HepG2 (cell line): ENCODE data around the gene FZD4. TPM values are rescaled to one million over a fixed set of nuclear protein-coding genes. Genes with fewer than 3 reads are reported as not detected.
A peak's percentile ranks its signal among the peaks of the same experiment; 100 is the strongest.

Experiments
- CCAR2 ChIP-seq: fragments of 200-400 bp; formaldehyde crosslinking; optimal IDR thresholded peaks from 2 replicates; pipeline ENCODE3; 2018; ENCODE audit warnings: low read depth, mild to moderate bottlenecking, low read length, moderate library complexity
- GABPA ChIP-seq, 2 experiments: IDR thresholded peaks; 2 replicates each; pipeline ENCODE4 v1.6.1; 2011 to 2016; ENCODE audit warnings: low read depth in 2 of 2, low read length in 1 of 2, missing biosample characterization in 1 of 2, missing genetic modification characterization in 1 of 2
- HNRNPLL ChIP-seq: fragments of 200-400 bp; formaldehyde crosslinking; IDR thresholded peaks from 2 replicates; pipeline ENCODE4 v1.6.1; 2017; ENCODE audit warnings: mild to moderate bottlenecking, low read depth, low read length; ENCODE audit not compliant: poor library complexity, severe bottlenecking
- JUN ChIP-seq: sonication (generic); formaldehyde crosslinking; IDR thresholded peaks from 2 replicates; pipeline ENCODE4 v1.4.0; 2020; ENCODE audit warnings: mild to moderate bottlenecking, missing genetic modification reagents
- KLF15 ChIP-seq: sonication (generic); formaldehyde crosslinking; IDR thresholded peaks from 2 replicates; pipeline ENCODE4 v1.8.1; 2023; ENCODE audit warnings: borderline replicate concordance, mild to moderate bottlenecking, inconsistent platforms, missing genetic modification reagents, mixed read lengths
- KLF16 ChIP-seq, 2 experiments: sonication (generic) in 1 of 2; formaldehyde crosslinking in 1 of 2; IDR thresholded peaks; 2 replicates each; pipeline versions ENCODE4 v1.6.1 to v1.8.0; 2016 to 2023; ENCODE audit warnings: missing genetic modification reagents in 2 of 2, missing compliant biosample characterization in 1 of 2
- KMT2B ChIP-seq: IDR thresholded peaks from 2 replicates; pipeline ENCODE4 v1.6.1; 2016; ENCODE audit warnings: missing genetic modification reagents, missing compliant biosample characterization
- MAF1 ChIP-seq: sonication (generic); formaldehyde crosslinking; IDR thresholded peaks from 2 replicates; pipeline ENCODE4 v1.5.0; 2020; ENCODE audit warnings: missing genetic modification reagents, borderline replicate concordance
- MTF2 ChIP-seq: sonication (generic); formaldehyde crosslinking; IDR thresholded peaks from 2 replicates; pipeline ENCODE4 v1.5.0; 2020; ENCODE audit warnings: missing genetic modification reagents, borderline replicate concordance
- NFRKB ChIP-seq: fragments of 450-650 bp; IDR thresholded peaks from 2 replicates; pipeline ENCODE4 v1.6.1; 2017
- RERE ChIP-seq: IDR thresholded peaks from 2 replicates; pipeline ENCODE4 v1.6.1; 2016; ENCODE audit warnings: low read depth, missing genetic modification reagents, missing compliant biosample characterization
- THRA ChIP-seq: sonication (generic); formaldehyde crosslinking; IDR thresholded peaks from 2 replicates; pipeline ENCODE4 v1.4.0; 2020; ENCODE audit warnings: missing genetic modification reagents, borderline replicate concordance
- ZBTB37 ChIP-seq: sonication (generic); formaldehyde crosslinking; IDR thresholded peaks from 2 replicates; pipeline ENCODE4 v1.4.0; 2020; ENCODE audit warnings: mild to moderate bottlenecking, missing genetic modification reagents
- ZNF607 ChIP-seq: sonication (generic); formaldehyde crosslinking; IDR thresholded peaks from 2 replicates; pipeline ENCODE4 v1.5.1; 2020; ENCODE audit warnings: missing genetic modification reagents, mild to moderate bottlenecking, borderline replicate concordance
- ZNF761 ChIP-seq: sonication (generic); formaldehyde crosslinking; conservative IDR thresholded peaks from 2 replicates; pipeline ENCODE4 v1.4.0; 2020; ENCODE audit warnings: mild to moderate bottlenecking, missing genetic modification reagents
- ZNF768 ChIP-seq: sonication (generic); formaldehyde crosslinking; IDR thresholded peaks from 2 replicates; pipeline ENCODE4 v1.4.0; 2020; ENCODE audit warnings: missing genetic modification reagents
- ZNF878 ChIP-seq: sonication (generic); formaldehyde crosslinking; IDR thresholded peaks from 2 replicates; pipeline ENCODE4 v1.8.1; 2023; ENCODE audit warnings: mild to moderate bottlenecking, missing genetic modification reagents, moderate library complexity
- polyA plus RNA-seq, 8 experiments: library from polyadenylated mRNA; depleted of rRNA in 3 of 8; stranded (reverse) in 7 of 8; unstranded in 1 of 8; fragments of >200 nt; fragmentation: Illumina TruSeq in 4 of 8; extraction: Trizol in 4 of 8; gene quantifications; 2 replicates each; pipeline versions ENCODE4 v1.2.1 to v1.2.3, GENCODE V29; 2011 to 2016; ENCODE audit warnings: low read depth in 4 of 8, missing spikeins in 1 of 8, mixed read lengths in 1 of 8; ENCODE audit not compliant: insufficient read depth in 1 of 8
- total RNA-seq, 5 experiments: library from RNA; depleted of rRNA; stranded (reverse); fragments of >200 nt; fragmentation: Illumina TruSeq; extraction: Trizol; gene quantifications; 2 replicates each; pipeline ENCODE4 v1.2.3, GENCODE V29; 2016; ENCODE audit warnings: low read depth in 1 of 5
- TF ChIP-seq, protein P1 (sequence below): IDR thresholded peaks from 2 replicates; pipeline ENCODE4 v1.6.1; 2012; ENCODE audit warnings: inconsistent platforms
- TF ChIP-seq, protein P2 (sequence below): IDR thresholded peaks from 2 replicates; pipeline ENCODE4 v1.6.1; 2016; ENCODE audit warnings: mild to moderate bottlenecking

FZD4 gene
- total and polyA plus RNA-seq, 2 of the 13 experiments (the other 11 are each of a cell fraction or from before 2014, with no cell fraction given): 46.5 to 70.4 TPM

DNA sequence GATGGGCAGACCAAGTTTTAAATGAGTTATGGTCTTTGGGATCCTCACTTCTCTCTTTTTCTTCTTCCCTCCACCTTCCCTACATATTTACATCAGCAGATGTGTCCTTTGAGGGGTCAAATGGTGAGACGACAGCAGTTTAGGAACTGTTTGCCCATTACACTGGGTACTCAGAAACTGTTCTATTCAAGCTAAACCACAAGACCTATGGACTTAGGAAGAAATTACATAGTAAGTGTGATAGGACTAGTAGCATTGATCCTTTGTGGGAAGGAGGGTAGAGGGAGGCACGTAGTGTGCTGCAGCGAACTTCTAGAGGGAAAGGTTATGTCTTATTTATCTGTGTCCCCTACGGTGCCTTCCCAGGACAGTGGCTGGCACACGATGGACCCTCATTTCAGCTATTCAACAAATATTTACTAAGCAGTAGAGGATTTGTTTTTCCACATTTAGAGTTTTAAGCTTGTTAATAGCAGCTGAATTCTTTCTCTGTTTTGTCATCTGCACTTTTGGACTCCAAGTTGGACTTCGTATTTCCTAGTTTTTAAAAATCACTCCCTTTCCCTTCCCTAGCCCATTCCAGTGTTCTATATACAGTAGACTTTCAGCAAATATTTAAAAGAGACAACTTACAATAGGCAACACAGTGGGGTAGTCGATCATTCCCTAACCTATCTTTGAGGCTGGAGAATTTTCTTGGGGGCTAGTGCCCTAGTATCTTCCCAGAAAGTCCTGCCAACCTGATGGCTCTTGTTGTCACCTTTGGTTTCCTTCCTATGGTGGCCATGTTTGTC lies 13.9 kb downstream of the FZD4 start (continued):
- peak; percentile 87; the same call in 1 of the 2 replicates for TF ChIP-seq THRA (CRISPR knock-in tag)
- TF ChIP-seq MAF1 (CRISPR knock-in tag): no peak
- no peak for TF ChIP-seq NFRKB
- TF ChIP-seq ZNF878 (CRISPR knock-in tag): peak; percentile 75; the same call in 1 of the 2 replicates
- TF ChIP-seq KLF15 (CRISPR knock-in tag): no peak
- TF ChIP-seq MTF2 (CRISPR knock-in tag): no peak
- TF ChIP-seq CCAR2: no peak
- TF ChIP-seq, protein P1, sequence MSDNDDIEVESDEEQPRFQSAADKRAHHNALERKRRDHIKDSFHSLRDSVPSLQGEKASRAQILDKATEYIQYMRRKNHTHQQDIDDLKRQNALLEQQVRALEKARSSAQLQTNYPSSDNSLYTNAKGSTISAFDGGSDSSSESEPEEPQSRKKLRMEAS: 0 out of 2 replicates have a peak, but pooled peaks have one; percentile 25
- TF ChIP-seq GABPA (IDR thresholded peaks at IDR 0.05; ENCODE audit: low read depth, low read length): no peak
- peak; percentile 53; the same call in 1 of the 2 replicates for TF ChIP-seq GABPA (CRISPR knock-in tag; IDR thresholded peaks at IDR 0.05; ENCODE audit: low read depth)
- no peak for TF ChIP-seq HNRNPLL
- peak; percentile 35; the same call in 1 of the 2 replicates for TF ChIP-seq ZNF607
- no peak for TF ChIP-seq ZNF761 (CRISPR knock-in tag)
- no peak for TF ChIP-seq ZBTB37 (CRISPR knock-in tag)
- peak in 1 of 2 experiments; percentile 94; a peak in 2 of 4 replicates for TF ChIP-seq KLF16 (CRISPR knock-in tag; IDR thresholded peaks at IDR 0.05)
- no peak for TF ChIP-seq ZNF768 (CRISPR knock-in tag)
- peak; percentile 70 for TF ChIP-seq RERE
- peak; percentile 44; the same call in 1 of the 2 replicates for TF ChIP-seq KMT2B (CRISPR knock-in tag)
- peak; percentile 94 for TF ChIP-seq JUN (CRISPR knock-in tag)
- TF ChIP-seq, protein P2, sequence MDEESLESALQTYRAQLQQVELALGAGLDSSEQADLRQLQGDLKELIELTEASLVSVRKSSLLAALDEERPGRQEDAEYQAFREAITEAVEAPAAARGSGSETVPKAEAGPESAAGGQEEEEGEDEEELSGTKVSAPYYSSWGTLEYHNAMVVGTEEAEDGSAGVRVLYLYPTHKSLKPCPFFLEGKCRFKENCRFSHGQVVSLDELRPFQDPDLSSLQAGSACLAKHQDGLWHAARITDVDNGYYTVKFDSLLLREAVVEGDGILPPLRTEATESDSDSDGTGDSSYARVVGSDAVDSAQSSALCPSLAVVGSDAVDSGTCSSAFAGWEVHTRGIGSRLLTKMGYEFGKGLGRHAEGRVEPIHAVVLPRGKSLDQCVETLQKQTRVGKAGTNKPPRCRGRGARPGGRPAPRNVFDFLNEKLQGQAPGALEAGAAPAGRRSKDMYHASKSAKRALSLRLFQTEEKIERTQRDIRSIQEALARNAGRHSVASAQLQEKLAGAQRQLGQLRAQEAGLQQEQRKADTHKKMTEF: peak; percentile 86
